Progenitor cell of endocrine pancreas (in vitro differentiated cells): ENCODE data around the gene CCDC149. TPM values are rescaled to one million over a fixed set of nuclear protein-coding genes. Genes with fewer than 3 reads are reported as not detected.

ENCODE experiments used
- DNase-seq: peaks from one replicate; pipeline ENCODE4 v3.0.0; 2021; ENCODE audit warnings: low spot score; ENCODE audit not compliant: unreplicated experiment
- H3K27ac Mint-ChIP-seq: 2 replicates; pipeline ENCODE4 v1.8.0; 2021; ENCODE audit warnings: mild to moderate bottlenecking, moderate library complexity, mixed read lengths
- H3K27me3 Mint-ChIP-seq: 2 replicates; pipeline ENCODE4 v1.8.0; 2021; ENCODE audit warnings: mixed read lengths
- H3K36me3 Mint-ChIP-seq: 2 replicates; pipeline ENCODE4 v1.8.0; 2022; ENCODE audit warnings: mixed read lengths; ENCODE audit not compliant: insufficient read depth
- H3K4me1 Mint-ChIP-seq: 2 replicates; pipeline ENCODE4 v1.8.0; 2021; ENCODE audit warnings: low read depth, mixed read lengths
- H3K4me3 Mint-ChIP-seq: 2 replicates; pipeline ENCODE4 v1.8.0; 2021; ENCODE audit warnings: low read depth, mild to moderate bottlenecking, moderate library complexity, mixed read lengths
- H3K9me3 Mint-ChIP-seq: 2 replicates; pipeline ENCODE4 v1.8.0; 2021; ENCODE audit warnings: low read depth, mixed read lengths
- CTCF ChIP-seq: fragments of 200-600 bp; sonication (generic); IDR thresholded peaks from one replicate; pipeline ENCODE4 v1.5.0; 2021; ENCODE audit warnings: antibody characterized with exemption, mild to moderate bottlenecking; ENCODE audit not compliant: unreplicated experiment
- total RNA-seq: library from RNA; stranded (reverse); gene quantifications from 2 replicates; pipeline ENCODE4 v1.2.1, GENCODE V29; 2021

Gene CCDC149
- total RNA-seq, 1 donor from 2014 or later: 13.2 TPM

- TF ChIP-seq CTCF: no peak
- no peak overlapping the region for H3K27ac Mint-ChIP-seq
- no peak overlapping the region for H3K4me3 Mint-ChIP-seq
- no peaks in the 10 kb centered on the region for H3K4me1 Mint-ChIP-seq
- no peaks in the 10 kb centered on the region for H3K9me3 Mint-ChIP-seq
- H3K27me3 Mint-ChIP-seq: no peaks in the 10 kb centered on the region
- H3K36me3 Mint-ChIP-seq: peaks cover 4% of the 10 kb centered on the region
- no peak for DNase-seq
Observed at GRCh38 chr4:24849351-24849750, 63.5 kb downstream of the CCDC149 start.

- H3K4me3 Mint-ChIP-seq: no peak overlapping the region
- no peak overlapping the region for H3K27ac Mint-ChIP-seq
- no peaks in the 10 kb centered on the region for H3K27me3 Mint-ChIP-seq
- DNase-seq: no peak
- H3K4me1 Mint-ChIP-seq: peaks cover 2% of the 10 kb centered on the region
- peaks cover 3% of the 10 kb centered on the region for H3K36me3 Mint-ChIP-seq
- TF ChIP-seq CTCF: no peak
- H3K9me3 Mint-ChIP-seq: no peaks in the 10 kb centered on the region
Observed at GRCh38 chr4:24846716-24847115, 66.1 kb downstream of the CCDC149 start.

- H3K27me3 Mint-ChIP-seq: no peaks in the 10 kb centered on the region
- DNase-seq: no peak
- no peaks in the 10 kb centered on the region for H3K9me3 Mint-ChIP-seq
- peaks cover 3% of the 10 kb centered on the region for H3K4me1 Mint-ChIP-seq
- TF ChIP-seq CTCF: no peak
- H3K36me3 Mint-ChIP-seq: peaks cover 3% of the 10 kb centered on the region
- H3K27ac Mint-ChIP-seq: no peak overlapping the region
- H3K4me3 Mint-ChIP-seq: no peak overlapping the region
Observed at GRCh38 chr4:24845902-24846301, 66.9 kb downstream of the CCDC149 start.

GRCh38 chr4:24845132-24845531 lies 67.7 kb downstream of the CCDC149 start:
- TF ChIP-seq CTCF: no peak
- Mint-ChIP-seq H3K27ac (no peak overlapping the region), H3K36me3 (peaks cover 2% of the 10 kb centered on the region)

GRCh38 chr4:24843096-24843495 lies 69.7 kb downstream of the CCDC149 start:
- no peak overlapping the region for H3K4me3 Mint-ChIP-seq
- no peak overlapping the region for H3K27ac Mint-ChIP-seq
- no peaks in the 10 kb centered on the region for H3K9me3 Mint-ChIP-seq
- H3K4me1 Mint-ChIP-seq: peaks cover 4% of the 10 kb centered on the region
- DNase-seq: no peak
- no peaks in the 10 kb centered on the region for H3K27me3 Mint-ChIP-seq
- H3K36me3 Mint-ChIP-seq: peaks cover 3% of the 10 kb centered on the region
- no peak for TF ChIP-seq CTCF

More at GRCh38 chr4:24845132-24845531, 67.7 kb downstream of the CCDC149 start:
- Mint-ChIP-seq H3K9me3 (no peaks in the 10 kb centered on the region), H3K4me3 (no peak overlapping the region), H3K4me1 (peaks cover 4% of the 10 kb centered on the region), H3K27me3 (no peaks in the 10 kb centered on the region)
- DNase-seq: no peak
